GM21367 (cell line): ENCODE results near the gene ZNF577.
"Not testable (repeated sequence)": the region's sequence is repeated elsewhere in the genome, so short reads cannot be mapped to it uniquely, and the experiment has no call there.

ENCODE experiments used
- ATAC-seq: cut with Tn5 transposase; IDR thresholded peaks from one replicate; pipeline ENCODE4 v1.9.1; 2021; ENCODE audit not compliant: unreplicated experiment

Gene ZNF577

GRCh38 chr19:51887522-51888498 is at the start of gene ZNF577:
TSS of gene ZNF577 (minus strand) at chr19:51887951. CDS start at chr19:51880382, 7,569 bp downstream.
- ATAC-seq = no peak

- ATAC-seq = no peak
These were observed 44.2 kb upstream of the ZNF577 start for GRCh38 chr19:51931921-51932320.

GRCh38 chr19:51927859-51928258 is 40.1 kb upstream of the ZNF577 start:
- no peak for ATAC-seq

- ATAC-seq = peak; percentile 66
These were observed 39.3 kb upstream of the ZNF577 start, which contains the start of gene ZNF613 for GRCh38 chr19:51926784-51927741. TSS of gene ZNF613 (plus strand) at chr19:51927472. CDS start at chr19:51936221, 8,749 bp downstream.

GRCh38 chr19:51926426-51926783 is 38.7 kb upstream of the ZNF577 start:
- no peak for ATAC-seq

GRCh38 chr19:51921949-51922348 is 34.2 kb upstream of the ZNF577 start:
- ATAC-seq = no peak

- no peak for ATAC-seq
These were observed 31.9 kb upstream of the ZNF577 start for GRCh38 chr19:51919606-51920005.

- no peak for ATAC-seq
These were observed 28.4 kb upstream of the ZNF577 start for GRCh38 chr19:51916167-51916566.

- no peak for ATAC-seq
These were observed 27.6 kb upstream of the ZNF577 start for GRCh38 chr19:51915324-51915867.

GRCh38 chr19:51907981-51908380 is 20.2 kb upstream of the ZNF577 start:
- not testable (repeated sequence) for ATAC-seq

- ATAC-seq = not testable (repeated sequence)
These were observed 18.4 kb upstream of the ZNF577 start for GRCh38 chr19:51906108-51906507.

GRCh38 chr19:51905639-51906038 is 17.9 kb upstream of the ZNF577 start:
- not testable (repeated sequence) for ATAC-seq

- no peak for ATAC-seq
These were observed 17.5 kb upstream of the ZNF577 start for GRCh38 chr19:51905206-51905605.

GRCh38 chr19:51904331-51905165 is 16.8 kb upstream of the ZNF577 start, which contains the start of gene ZNF649:
TSS of gene ZNF649 (minus strand) at chr19:51905017. CDS start at chr19:51900107, 4,910 bp downstream.
- peak; percentile 84 for ATAC-seq

- no peak for ATAC-seq
These were observed 15.4 kb upstream of the ZNF577 start for GRCh38 chr19:51903192-51903591.

GRCh38 chr19:51901860-51902259 is 14.1 kb upstream of the ZNF577 start:
- ATAC-seq = no peak

- no peak for ATAC-seq
These were observed 3.5 kb upstream of the ZNF577 start for GRCh38 chr19:51891193-51891747.

GRCh38 chr19:51889934-51890333 is 2.2 kb upstream of the ZNF577 start:
- no peak for ATAC-seq

GRCh38 chr19:51884713-51885112 is 3.0 kb downstream of the ZNF577 start:
- no peak for ATAC-seq

- ATAC-seq = no peak
These were observed 5.2 kb downstream of the ZNF577 start for GRCh38 chr19:51882518-51882917.
